G401.6 (cell line): ENCODE measurements around the gene WTIP.
"Not testable (repeated sequence)": the region's sequence is repeated elsewhere in the genome, so short reads cannot be mapped to it uniquely, and the experiment has no call there.

Source experiments
- FAIRE-seq: peaks from 2 replicates; lab custom pipeline; 2012; peaks lifted over from hg19 to GRCh38; lab: Jason Lieb, UNC

Gene WTIP

DNA sequence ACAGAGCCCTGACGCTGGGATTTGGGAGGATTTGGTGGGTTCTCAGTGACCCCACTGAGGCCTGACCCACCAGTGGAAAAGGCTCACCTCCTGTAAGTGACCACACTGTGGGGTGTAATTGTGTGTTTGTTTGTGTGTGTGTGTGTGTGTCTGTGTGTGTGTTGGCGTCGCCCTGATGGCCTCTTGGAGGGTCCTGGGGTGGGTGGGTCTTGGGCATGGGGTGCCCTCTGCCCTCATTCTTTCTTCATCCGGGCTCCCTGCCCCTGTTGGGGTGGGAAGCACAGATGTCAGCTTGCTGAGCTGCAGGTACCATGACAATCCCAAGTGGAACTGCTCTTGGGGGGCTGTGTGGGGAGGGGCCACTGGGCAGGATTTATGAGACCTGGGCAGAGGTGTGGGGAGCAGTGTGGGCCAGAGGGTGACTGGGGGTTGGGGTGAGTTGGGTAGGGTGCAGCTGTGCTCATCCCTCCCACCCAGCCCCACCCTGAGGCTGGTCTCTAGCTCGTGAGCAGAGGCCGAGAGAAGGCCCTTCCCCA is 22.8 kb downstream of the WTIP start:
- FAIRE-seq: no peak

DNA sequence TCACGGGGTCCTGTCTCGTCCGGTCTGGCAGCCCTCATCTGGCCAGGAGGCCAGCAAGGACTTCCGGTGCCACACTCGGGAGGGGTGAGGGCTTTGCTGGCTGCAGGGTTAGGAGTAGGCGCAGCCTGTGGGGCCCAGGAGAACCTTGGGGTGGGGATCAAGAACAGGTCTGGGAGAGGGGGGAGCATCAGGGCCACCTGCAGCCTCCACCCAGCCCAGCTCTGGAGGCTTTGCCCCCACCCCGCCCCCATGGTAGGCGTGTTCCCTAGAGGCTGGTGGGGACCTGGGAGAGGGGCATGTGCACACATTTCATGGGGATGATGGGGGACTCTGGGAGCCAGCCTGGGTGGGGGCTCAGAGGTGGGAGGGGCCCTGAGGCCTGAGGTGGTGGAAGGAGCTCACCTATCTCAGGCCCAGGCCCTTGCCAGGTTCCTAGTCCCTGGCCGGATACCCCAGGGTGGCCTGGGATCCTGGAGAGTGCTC is 23.3 kb downstream of the WTIP start:
- FAIRE-seq: no peak

DNA sequence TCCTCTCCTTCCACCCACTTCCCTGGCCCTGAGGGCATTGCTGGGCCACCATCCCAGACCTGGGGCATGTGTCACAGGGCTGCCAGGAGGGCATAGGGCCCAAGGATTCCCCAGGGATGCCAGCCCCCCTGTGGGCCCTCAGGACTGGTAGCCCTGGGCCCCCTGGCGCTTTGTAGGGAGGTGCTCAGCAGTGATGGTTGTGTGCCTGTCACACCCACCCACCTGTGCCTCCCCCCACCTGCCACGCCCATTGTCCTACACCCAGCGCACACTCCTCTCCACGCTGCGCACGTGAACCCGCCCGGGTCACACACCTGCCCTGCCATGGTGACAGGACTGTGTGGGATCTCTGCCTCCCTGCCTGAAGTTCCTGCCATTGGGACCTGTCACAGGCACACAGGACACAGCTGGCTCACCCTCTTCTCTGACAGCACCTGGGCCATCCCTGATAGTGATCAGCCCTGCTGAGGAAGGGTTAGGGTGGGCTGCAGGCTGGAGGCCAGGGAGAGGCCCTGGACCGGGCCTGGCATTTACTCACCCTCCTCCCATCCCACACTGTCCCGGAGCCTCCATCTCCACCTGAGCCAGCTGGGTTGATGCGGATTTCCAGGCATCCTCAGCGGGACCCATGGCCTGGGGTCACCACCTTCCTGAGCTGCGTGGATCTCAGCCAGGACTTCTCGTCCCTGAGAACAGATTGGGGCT is 23.9 kb downstream of the WTIP start:
- no peak for FAIRE-seq

DNA sequence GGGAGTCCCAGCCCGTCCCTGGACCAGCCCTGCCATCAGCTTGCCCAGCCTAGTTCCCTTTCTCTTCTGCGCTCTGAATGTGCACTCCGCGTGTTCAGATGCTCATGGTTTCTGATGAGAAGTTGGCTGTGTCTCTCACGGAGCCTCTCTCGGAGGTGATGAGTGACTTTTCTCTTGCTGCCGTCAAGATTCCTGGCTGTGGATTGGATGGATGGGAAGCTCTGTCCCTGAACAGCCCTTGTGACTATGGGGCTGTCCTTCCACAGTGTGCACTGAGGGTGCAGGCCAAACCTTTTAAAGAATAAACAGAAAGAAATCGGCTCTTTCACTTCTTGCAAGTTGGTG is 24.4 kb downstream of the WTIP start:
- no peak for FAIRE-seq

DNA sequence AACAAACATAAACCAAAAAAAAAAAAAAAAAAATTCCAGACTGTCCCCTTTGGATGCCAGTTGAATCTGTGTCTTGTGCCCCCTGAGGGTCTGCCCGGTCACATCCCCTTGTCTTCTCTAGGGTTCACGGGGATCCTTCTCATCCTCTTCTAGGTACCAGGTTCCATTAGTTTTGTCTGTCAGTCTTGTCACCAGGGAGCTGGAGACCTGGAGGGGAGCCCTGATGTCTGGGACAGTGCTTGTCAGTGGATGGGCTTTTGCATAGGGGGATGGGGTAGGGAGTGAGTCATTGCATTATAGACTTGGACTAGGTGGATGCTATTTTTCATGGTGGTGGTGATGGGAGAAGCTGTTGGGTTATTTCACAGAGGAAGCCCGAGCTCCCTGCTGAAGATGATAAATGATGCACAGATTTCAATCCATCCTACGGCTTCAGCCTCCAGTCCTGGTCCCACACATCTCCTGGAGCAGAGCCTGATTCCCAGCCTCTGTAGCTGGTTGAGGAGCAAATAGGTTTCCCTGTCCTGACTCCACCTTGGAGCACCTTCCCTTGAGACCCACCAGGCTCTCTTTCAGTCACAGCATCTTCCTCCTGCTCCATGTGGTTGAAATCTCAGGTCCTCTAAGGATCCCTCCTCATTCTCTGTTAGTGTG is 26.0 kb downstream of the WTIP start:
- no peak for FAIRE-seq

DNA sequence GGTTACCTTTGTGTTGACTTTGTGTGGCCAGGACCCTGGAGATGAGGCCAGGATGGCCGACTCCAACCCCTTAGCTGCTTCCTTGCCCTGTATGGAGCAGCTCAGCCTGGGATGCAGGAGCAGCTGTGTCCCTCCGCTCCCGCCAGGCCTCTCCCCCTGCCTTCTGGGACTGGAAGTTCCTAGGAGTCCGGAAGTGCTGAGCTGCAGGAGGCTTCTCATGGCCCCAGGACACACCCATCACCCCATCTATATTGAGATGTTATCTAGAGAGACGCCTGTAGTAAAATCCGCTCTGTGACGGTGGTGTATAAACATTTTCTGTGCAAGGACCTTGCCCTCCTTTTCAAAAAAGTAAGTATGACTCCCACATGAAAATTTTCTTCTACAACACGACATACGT is 27.0 kb downstream of the WTIP start:
- no peak for FAIRE-seq

DNA sequence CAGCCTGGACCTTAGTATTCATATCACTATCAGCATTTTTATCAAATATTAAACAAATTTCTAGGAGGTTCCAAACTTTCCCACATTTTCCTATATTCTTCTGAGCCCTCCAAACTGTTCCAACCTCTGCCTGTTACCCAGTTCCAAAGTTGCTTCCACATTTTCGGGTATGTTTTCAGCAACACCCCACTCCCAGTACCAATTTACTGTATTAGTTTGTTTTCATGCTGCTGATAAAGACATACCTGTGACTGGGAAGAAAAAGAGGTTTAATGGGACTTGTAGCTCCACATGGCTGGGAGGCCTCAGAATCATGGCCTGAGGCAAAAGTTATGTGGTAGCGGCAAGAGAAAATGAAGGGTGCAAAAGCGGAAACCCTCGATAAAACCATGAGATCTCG is 29.3 kb downstream of the WTIP start:
- FAIRE-seq: not testable (repeated sequence)

DNA sequence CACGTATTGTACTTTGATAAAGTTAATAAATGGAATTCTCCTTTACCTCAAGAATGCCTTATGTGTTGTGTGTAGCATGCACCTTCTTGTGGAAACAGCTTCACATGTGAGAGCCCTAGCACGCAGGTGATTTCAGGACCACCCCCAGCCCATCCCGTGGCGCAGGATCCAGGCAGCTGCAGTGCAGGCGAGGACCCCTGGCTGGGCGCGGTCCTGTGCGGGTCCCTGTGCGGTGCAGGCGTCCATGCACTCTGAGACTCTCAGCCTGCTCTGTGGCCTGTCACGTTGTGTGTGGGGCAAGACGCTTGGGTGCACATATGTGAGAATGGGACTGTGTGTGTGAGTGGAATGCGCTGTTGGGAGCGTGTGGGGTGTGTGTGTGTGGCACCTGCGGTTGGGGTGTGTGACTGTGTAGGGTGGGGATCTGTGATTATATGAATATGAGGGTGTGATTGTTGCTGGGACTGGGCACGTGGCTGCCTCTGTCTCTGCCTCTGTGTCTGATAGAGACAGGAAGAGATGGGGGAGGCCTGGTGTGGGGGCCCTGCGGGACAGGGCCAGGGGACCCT is 30.8 kb downstream of the WTIP start:
- FAIRE-seq: no peak

DNA sequence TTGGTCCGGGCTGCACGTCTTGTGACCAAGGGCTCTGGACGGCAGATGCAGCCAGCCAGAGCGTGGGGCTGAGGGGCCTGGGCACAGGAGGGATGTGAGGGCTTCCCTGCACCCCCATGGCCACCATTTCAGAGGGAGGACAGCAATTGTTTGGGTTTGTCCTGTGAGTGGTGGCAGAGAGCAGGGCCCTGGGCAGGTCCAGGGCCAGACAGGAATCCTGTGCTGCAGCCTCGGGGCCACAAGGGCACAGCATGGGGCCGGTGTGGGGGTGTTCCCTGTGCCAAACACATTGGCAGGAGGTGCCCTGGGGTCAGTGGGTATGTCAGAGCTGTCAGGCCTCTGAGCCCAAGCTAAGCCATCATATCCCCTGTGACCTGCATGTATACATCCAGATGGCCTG is 32.2 kb downstream of the WTIP start:
- no peak for FAIRE-seq

DNA sequence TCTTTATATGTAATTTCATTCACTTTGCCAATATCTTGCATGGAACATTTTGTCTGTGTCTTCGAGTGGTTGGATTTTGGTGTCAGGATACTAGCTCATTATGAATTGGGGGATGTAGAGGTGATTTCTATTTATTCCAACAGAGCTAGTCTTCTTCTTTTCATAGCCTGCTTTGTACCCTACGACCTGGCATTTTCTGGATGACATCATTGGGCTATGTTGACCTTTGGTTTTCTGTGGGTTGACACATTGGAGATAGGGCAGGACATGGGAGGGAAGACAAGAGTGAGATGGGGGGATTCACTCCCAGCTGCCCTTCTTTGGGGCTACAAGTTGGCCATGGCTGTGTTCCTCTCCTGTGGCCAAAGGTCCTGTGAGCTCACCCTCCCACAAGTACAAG is 38.0 kb downstream of the WTIP start:
- FAIRE-seq: no peak

DNA sequence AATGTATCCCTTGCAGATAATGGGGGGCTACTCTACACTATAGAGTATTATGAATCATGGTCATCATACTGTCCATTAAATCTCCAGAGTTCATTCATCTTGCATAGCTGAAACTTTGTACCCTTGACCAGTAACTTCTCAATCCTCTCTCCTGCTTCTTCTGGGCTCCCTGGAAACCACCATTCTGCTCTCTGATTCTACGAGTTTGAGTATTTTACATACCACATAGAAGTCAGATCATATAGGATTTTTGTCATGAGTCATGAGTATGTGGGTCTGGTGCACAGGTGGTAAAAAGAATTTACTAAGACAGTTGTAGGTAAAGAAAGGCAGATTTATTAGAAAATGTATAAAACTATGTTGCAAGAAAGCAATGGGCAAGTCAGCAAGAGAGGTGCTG is 41.9 kb downstream of the WTIP start:
- no peak for FAIRE-seq

DNA sequence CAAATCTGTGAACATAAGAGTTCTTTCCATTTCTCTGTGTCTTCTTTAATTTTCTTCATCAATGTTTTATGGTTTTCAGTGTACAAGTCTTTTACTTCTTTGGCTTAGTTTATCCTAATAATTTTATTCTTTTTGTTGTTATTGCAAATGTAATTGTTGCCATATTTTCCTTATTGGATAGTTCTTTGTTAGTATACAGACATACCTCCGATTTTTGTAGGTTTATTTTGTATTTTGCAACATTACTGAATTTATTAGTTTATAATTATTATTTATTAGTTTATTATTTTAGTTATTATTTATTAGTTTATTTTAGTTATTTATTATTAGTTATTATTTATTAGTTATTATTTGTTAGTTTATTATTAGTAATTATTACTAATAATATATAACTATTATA is 43.4 kb downstream of the WTIP start:
- peak; percentile 99 for FAIRE-seq

DNA sequence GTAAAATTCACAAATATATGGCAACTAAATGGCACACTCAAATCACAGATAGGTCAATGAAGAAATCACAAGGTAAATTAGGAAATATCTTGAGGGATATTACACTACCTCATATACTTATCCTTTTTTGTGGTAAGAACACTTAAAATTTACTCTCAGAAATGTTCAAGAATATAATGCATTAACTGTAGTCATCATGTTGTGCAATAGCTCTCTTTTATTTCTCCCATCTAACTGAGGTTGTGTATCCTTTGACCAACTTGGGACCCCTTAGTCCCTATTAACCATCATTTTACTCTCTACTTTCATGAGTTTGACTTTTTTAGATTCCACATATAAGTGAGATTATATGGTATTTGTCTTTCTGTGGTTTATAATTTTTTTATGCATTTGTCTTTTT is 52.6 kb downstream of the WTIP start:
- FAIRE-seq: no peak

DNA sequence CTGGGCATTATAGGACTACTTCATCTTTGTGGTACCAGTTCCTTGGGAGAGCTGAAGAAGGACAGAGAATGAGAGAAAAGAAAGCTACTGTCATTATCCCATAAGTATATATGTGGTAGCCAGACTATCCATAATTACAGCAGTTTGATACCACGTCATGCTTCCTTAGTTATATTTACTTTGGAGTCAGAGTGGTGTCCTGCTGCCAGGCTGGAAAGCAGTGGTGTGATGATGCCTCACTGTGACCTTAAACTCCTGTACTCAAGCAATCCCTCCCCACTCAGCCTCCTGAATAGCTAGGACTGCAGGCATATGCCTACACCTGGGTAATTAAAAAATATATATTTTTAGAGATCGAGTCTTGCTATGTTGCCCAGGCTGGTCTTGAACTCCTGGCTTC is 57.8 kb downstream of the WTIP start:
- FAIRE-seq: no peak

DNA sequence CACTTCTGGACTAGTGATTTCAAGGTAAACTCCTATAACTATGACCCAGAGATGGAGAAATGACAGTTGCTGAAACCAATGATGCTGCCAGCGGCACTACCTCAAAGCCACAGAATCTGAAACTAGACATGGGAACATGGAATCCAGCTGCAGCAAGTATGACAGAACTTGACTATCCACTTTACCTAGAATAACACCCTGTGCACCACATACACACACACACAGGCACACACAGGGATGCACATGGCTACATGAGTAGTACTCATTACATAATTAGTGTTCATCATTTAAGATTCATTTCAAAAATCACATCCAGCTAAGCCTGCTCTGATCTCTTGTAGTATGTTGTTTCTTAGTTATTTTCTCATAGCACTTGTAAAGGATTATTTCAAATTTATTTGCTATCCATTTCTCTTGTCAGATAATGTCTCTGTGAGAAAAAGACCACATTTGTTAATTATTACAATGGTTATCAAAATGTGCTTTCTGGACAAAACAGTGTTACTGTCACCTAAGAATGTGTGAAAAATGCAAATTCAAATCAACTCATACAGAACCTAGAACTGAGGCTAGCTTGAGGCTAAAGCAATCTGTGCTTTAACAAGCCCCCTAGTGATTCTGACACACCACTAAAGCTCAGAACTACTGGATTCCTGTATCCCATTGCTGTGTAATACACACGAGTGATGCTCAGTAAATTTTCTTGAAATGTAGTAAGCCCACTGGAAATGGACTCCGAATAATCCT is 59.4 kb downstream of the WTIP start:
- FAIRE-seq: no peak

DNA sequence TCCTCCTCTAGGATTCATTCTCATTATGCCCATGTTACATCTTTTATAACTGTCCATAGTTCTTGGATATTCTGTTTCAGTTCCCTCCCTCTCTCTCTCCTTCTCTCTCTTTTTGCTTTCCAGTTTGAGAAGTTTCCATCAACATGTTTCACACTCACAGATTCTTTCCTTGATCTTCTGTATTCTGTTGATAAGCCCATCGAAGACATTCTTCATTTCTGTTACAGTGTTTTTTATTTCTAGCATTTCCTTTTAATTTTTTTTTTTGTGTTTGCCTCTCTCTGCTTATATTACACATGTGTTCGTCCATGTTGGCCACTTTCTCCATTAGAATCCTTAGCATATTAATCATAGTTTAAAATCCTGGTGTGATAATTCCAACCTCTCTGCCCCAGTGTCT is 68.3 kb downstream of the WTIP start:
- no peak for FAIRE-seq

DNA sequence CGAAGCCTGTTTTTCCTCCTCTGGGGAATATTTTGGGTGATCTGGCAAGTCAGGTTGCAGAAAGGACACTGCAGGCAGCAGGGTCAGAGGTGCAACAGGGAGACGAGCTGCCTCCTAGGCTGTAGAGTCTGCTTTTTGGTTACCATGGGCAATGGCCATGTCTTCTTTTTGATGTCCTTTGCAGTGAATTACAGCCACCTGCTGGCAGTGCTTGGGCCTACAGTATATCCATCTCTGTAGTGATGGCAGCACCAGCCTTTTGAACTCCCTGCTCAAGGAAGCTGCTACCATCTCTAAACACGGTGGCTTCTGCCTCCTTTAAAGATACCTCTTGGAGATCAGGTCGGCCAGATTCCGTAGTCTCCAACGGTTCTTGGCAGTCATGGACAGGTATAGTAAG is 73.9 kb downstream of the WTIP start:
- no peak for FAIRE-seq

DNA sequence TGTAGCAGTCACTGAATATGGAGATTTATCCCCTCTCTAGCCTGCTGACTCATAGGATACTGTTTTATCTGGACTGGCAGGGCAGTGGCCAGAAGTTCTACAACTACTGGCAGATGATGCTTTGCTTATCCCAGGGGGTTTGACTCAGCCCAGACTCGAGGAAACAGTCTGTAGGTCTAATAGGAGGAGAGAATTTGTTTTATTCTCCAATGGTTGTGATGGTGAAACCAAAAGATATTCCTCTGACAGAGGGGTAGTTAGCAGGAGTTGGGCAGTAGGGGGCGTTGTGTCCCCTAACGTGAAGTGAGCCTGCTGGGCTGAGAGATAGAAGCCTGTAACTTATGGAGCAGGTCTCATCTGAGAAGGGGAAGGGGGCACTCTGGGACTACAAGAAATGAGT is 74.9 kb downstream of the WTIP start:
- FAIRE-seq: peak; percentile 33

DNA sequence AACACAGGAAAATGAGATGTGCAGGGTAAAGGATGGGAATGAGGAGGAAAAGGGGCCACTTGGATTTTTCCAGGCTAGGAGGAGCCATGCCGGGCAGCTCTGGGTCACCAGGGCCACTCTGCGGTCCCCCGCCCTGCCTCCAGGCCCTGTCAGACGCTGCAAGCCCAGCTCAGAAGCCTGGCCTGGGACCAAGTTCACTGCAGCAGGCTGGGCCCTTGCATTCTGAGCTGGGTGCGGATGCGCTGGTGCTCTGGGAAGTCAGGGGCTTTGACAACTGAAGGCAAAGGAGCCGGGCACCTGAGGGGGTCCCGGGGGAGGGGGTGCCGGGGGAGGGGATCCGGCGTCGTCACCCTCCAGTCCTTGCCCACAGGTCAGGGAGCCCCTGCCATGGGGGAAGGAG is 77.5 kb downstream of the WTIP start:
- no peak for FAIRE-seq

DNA sequence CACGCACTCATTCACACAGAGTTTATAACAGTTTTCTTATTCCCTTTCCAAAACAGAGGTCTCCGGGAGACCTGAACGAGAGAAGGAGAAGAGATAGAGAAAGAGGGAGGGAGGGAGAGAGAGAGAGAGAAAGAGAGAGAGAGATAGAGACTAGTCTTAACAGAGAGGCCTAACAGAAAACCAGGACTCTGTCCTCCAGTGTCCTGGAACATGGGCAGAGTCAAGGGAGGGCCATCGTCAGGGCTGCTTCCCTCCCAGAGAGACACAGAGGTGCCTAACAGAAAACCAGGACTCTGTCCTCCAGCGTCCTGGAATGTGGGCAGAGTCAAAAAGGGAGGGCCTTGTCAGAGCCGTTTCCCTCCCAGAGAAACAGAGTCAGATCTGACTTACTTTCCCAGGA is 78.7 kb downstream of the WTIP start:
- no peak for FAIRE-seq
